ENCODE results near the gene CRYGB. TPM values are rescaled to one million over a fixed set of nuclear protein-coding genes. Genes with fewer than 3 reads are reported as not detected.

The CRYGB gene
- total and polyA plus RNA-seq, 2 of the 13 experiments (the other 11 are each of a cell fraction or from before 2014, with no cell fraction given), result not detected

- TF ChIP-seq CREB1 (IDR thresholded peaks at IDR 0.05) (no peak), CREB1 (CRISPR knock-in tag; IDR thresholded peaks at IDR 0.05) (0 out of 2 replicates have a peak, but pooled peaks have one; percentile 14), NR3C1 (CRISPR knock-in tag; IDR thresholded peaks at IDR 0.05) (no peak), ZNF674 (CRISPR knock-in tag; IDR thresholded peaks at IDR 0.05; ENCODE audit: low read depth) (no peak), NFE2L2 (IDR thresholded peaks at IDR 0.05; ENCODE audit: low read length) (peak; percentile 76; the same call in 1 of the 2 replicates), FOXA1 (IDR thresholded peaks at IDR 0.05) (no peak), FOXA1 (CRISPR knock-in tag; IDR thresholded peaks at IDR 0.05) (peak; percentile 54), GMEB1 (CRISPR knock-in tag; IDR thresholded peaks at IDR 0.05; ENCODE audit: borderline replicate concordance) (0 out of 2 replicates have a peak, but pooled peaks have one; percentile 25)
- TF ChIP-seq, protein P1, sequence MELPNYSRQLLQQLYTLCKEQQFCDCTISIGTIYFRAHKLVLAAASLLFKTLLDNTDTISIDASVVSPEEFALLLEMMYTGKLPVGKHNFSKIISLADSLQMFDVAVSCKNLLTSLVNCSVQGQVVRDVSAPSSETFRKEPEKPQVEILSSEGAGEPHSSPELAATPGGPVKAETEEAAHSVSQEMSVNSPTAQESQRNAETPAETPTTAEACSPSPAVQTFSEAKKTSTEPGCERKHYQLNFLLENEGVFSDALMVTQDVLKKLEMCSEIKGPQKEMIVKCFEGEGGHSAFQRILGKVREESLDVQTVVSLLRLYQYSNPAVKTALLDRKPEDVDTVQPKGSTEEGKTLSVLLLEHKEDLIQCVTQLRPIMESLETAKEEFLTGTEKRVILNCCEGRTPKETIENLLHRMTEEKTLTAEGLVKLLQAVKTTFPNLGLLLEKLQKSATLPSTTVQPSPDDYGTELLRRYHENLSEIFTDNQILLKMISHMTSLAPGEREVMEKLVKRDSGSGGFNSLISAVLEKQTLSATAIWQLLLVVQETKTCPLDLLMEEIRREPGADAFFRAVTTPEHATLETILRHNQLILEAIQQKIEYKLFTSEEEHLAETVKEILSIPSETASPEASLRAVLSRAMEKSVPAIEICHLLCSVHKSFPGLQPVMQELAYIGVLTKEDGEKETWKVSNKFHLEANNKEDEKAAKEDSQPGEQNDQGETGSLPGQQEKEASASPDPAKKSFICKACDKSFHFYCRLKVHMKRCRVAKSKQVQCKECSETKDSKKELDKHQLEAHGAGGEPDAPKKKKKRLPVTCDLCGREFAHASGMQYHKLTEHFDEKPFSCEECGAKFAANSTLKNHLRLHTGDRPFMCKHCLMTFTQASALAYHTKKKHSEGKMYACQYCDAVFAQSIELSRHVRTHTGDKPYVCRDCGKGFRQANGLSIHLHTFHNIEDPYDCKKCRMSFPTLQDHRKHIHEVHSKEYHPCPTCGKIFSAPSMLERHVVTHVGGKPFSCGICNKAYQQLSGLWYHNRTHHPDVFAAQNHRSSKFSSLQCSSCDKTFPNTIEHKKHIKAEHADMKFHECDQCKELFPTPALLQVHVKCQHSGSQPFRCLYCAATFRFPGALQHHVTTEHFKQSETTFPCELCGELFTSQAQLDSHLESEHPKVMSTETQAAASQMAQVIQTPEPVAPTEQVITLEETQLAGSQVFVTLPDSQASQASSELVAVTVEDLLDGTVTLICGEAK (IDR thresholded peaks at IDR 0.05), result no peak
- TF ChIP-seq, protein P1 (CRISPR knock-in tag; IDR thresholded peaks at IDR 0.05), result no peak
- TF ChIP-seq, protein P2, sequence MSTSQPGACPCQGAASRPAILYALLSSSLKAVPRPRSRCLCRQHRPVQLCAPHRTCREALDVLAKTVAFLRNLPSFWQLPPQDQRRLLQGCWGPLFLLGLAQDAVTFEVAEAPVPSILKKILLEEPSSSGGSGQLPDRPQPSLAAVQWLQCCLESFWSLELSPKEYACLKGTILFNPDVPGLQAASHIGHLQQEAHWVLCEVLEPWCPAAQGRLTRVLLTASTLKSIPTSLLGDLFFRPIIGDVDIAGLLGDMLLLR (CRISPR knock-in tag; IDR thresholded peaks at IDR 0.05), result no peak
- TF ChIP-seq, protein P3, sequence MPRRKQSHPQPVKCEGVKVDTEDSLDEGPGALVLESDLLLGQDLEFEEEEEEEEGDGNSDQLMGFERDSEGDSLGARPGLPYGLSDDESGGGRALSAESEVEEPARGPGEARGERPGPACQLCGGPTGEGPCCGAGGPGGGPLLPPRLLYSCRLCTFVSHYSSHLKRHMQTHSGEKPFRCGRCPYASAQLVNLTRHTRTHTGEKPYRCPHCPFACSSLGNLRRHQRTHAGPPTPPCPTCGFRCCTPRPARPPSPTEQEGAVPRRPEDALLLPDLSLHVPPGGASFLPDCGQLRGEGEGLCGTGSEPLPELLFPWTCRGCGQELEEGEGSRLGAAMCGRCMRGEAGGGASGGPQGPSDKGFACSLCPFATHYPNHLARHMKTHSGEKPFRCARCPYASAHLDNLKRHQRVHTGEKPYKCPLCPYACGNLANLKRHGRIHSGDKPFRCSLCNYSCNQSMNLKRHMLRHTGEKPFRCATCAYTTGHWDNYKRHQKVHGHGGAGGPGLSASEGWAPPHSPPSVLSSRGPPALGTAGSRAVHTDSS (CRISPR knock-in tag; conservative IDR thresholded peaks at IDR 0.05), result no peak
- TF ChIP-seq, protein P4, sequence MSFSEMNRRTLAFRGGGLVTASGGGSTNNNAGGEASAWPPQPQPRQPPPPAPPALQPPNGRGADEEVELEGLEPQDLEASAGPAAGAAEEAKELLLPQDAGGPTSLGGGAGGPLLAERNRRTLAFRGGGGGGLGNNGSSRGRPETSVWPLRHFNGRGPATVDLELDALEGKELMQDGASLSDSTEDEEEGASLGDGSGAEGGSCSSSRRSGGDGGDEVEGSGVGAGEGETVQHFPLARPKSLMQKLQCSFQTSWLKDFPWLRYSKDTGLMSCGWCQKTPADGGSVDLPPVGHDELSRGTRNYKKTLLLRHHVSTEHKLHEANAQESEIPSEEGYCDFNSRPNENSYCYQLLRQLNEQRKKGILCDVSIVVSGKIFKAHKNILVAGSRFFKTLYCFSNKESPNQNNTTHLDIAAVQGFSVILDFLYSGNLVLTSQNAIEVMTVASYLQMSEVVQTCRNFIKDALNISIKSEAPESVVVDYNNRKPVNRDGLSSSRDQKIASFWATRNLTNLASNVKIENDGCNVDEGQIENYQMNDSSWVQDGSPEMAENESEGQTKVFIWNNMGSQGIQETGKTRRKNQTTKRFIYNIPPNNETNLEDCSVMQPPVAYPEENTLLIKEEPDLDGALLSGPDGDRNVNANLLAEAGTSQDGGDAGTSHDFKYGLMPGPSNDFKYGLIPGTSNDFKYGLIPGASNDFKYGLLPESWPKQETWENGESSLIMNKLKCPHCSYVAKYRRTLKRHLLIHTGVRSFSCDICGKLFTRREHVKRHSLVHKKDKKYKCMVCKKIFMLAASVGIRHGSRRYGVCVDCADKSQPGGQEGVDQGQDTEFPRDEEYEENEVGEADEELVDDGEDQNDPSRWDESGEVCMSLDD (CRISPR knock-in tag; IDR thresholded peaks at IDR 0.05; ENCODE audit: borderline replicate concordance), result no peak
Measured at GRCh38 chr2:208142925-208143799, 2.8 kb downstream of the CRYGB start (continued).

Measured in HepG2 (cell line).